Ishikawa (cell line): ENCODE results near the gene KCNK7.

ENCODE experiments used
- CEBPB ChIP-seq: IDR thresholded peaks from 2 replicates; pipeline ENCODE4 v1.6.1; 2012
- CREB1 ChIP-seq: IDR thresholded peaks from 2 replicates; pipeline ENCODE4 v1.6.1; 2012; ENCODE audit warnings: low read depth
- EGR1 ChIP-seq: IDR thresholded peaks from 2 replicates; pipeline ENCODE4 v1.6.1; 2012
- EP300 ChIP-seq: IDR thresholded peaks from 2 replicates; pipeline ENCODE4 v1.6.1; 2012; ENCODE audit warnings: borderline replicate concordance
- FOXM1 ChIP-seq: IDR thresholded peaks from 2 replicates; pipeline ENCODE4 v1.6.1; 2012; ENCODE audit warnings: low read depth, borderline replicate concordance
- RAD21 ChIP-seq: IDR thresholded peaks from 2 replicates; pipeline ENCODE4 v1.6.1; 2012; ENCODE audit warnings: low read depth
- TAF1 ChIP-seq: IDR thresholded peaks from 2 replicates; pipeline ENCODE4 v1.6.1; 2012; ENCODE audit warnings: low read depth, mild to moderate bottlenecking
- TCF12 ChIP-seq: IDR thresholded peaks from 2 replicates; pipeline ENCODE4 v1.6.1; 2012; ENCODE audit warnings: low read depth
- YY1 ChIP-seq: IDR thresholded peaks from 2 replicates; pipeline ENCODE4 v1.6.1; 2012; ENCODE audit warnings: low read depth
- ZBTB7A ChIP-seq: IDR thresholded peaks from 2 replicates; pipeline ENCODE4 v1.6.1; 2012; ENCODE audit warnings: low read depth
- TF ChIP-seq, protein P1 (sequence below): IDR thresholded peaks from 2 replicates; pipeline ENCODE4 v1.6.1; 2012; ENCODE audit warnings: low read depth, mild to moderate bottlenecking
- TF ChIP-seq, protein P2 (sequence below): IDR thresholded peaks from 2 replicates; pipeline ENCODE4 v1.6.1; 2012

DNA sequence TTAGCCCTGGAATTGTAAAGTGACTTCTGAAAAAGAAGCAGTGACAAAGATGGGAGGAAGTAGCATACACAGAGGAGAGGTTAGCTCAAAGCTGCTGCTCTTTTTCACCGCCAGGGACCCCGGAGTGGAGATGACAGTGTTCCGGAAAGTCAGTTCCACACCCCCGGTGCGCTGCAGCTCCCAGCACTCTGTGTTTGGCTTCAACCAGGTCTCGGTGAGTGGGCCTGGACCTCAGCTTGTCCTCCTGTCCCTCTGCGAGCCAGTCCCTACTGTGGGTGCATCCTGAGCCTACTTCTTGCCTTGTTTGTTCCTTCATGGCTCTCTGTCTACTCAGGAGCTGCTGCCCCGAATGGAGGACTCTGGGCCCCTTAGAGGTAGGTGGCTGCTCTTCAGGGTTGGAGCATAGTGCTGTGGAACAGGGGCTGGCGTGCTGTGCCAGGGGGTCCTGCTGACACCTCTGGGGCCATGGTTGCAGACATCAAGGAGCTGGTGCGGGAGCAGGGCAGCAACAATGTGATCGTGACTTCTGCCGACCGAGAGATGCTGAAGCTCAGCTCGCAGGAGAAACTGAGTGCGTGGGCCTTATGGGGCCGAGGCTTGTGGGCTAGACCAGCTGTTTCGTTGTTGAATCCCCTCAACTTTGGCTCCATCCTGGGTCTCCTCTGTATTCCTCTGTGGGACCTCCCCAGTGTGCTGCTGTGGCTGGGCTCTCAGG is 21.7 kb upstream of the KCNK7 start:
- TF ChIP-seq EP300 (no peak), YY1 (no peak), EGR1 (no peak), ZBTB7A (no peak), CREB1 (no peak), RAD21 (no peak), TAF1 (no peak), CEBPB (no peak), TCF12 (no peak), FOXM1 (no peak)
- TF ChIP-seq, protein P1, sequence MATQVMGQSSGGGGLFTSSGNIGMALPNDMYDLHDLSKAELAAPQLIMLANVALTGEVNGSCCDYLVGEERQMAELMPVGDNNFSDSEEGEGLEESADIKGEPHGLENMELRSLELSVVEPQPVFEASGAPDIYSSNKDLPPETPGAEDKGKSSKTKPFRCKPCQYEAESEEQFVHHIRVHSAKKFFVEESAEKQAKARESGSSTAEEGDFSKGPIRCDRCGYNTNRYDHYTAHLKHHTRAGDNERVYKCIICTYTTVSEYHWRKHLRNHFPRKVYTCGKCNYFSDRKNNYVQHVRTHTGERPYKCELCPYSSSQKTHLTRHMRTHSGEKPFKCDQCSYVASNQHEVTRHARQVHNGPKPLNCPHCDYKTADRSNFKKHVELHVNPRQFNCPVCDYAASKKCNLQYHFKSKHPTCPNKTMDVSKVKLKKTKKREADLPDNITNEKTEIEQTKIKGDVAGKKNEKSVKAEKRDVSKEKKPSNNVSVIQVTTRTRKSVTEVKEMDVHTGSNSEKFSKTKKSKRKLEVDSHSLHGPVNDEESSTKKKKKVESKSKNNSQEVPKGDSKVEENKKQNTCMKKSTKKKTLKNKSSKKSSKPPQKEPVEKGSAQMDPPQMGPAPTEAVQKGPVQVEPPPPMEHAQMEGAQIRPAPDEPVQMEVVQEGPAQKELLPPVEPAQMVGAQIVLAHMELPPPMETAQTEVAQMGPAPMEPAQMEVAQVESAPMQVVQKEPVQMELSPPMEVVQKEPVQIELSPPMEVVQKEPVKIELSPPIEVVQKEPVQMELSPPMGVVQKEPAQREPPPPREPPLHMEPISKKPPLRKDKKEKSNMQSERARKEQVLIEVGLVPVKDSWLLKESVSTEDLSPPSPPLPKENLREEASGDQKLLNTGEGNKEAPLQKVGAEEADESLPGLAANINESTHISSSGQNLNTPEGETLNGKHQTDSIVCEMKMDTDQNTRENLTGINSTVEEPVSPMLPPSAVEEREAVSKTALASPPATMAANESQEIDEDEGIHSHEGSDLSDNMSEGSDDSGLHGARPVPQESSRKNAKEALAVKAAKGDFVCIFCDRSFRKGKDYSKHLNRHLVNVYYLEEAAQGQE: no peak
- TF ChIP-seq, protein P2, sequence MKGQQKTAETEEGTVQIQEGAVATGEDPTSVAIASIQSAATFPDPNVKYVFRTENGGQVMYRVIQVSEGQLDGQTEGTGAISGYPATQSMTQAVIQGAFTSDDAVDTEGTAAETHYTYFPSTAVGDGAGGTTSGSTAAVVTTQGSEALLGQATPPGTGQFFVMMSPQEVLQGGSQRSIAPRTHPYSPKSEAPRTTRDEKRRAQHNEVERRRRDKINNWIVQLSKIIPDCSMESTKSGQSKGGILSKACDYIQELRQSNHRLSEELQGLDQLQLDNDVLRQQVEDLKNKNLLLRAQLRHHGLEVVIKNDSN: no peak
